HepG2 (cell line): ENCODE measurements around the gene HEY2. TPM values are rescaled to one million over a fixed set of nuclear protein-coding genes. Genes with fewer than 3 reads are reported as not detected.
"Not testable (repeated sequence)": the region's sequence is repeated elsewhere in the genome, so short reads cannot be mapped to it uniquely, and the experiment has no call there.

ENCODE experiments used
- ATAC-seq: fragments of 200-7000 bp; cut with Tn5 transposase; 3 replicates; pipeline ENCODE4 v1.9.1; 2020; ENCODE audit warnings: mild to moderate bottlenecking, moderate library complexity
- BruUV-seq: library from RNA; stranded (reverse); fragments of 400-500 nt; replicated peaks from 2 replicates; lab custom pipeline; 2021; lab: Mats Ljungman, UMichigan
- CTCF ChIA-PET: fragments of 300-600 bp; formaldehyde crosslinking; extraction: SDS; loops from one replicate; lab custom pipeline; 2021; ENCODE audit warnings: low total read pairs, inconsistent platforms, low intra/inter-chr PET ratio; lab: Yijun Ruan, JAX
- POLR2A ChIA-PET: fragments of 350-600 bp; sonication (Branson Sonifier 250); formaldehyde crosslinking; loops from one replicate; lab custom pipeline; 2020; ENCODE audit warnings: antibody characterized with exemption, inconsistent platforms; lab: Yijun Ruan, JAX
- DNase-seq: peaks from one replicate; pipeline ENCODE4 v3.0.0-alpha.2; 2015; ENCODE audit warnings: low spot score
- FAIRE-seq: peaks from 3 replicates; lab custom pipeline; 2011; peaks lifted over from hg19 to GRCh38; lab: Jason Lieb, UNC
- H2AFZ ChIP-seq: one replicate; pipeline ENCODE4 v1.6.1; 2011; ENCODE audit warnings: low read length, inconsistent platforms
- H3K27ac ChIP-seq: fragments of 300-600 bp; 3 replicates; pipeline ENCODE4 v1.8.0; 2011; ENCODE audit warnings: mixed run types, mild to moderate bottlenecking, mixed read lengths, low read length, inconsistent platforms; ENCODE audit not compliant: insufficient read depth; ENCODE audit errors: extremely low read length
- H3K27me3 ChIP-seq, 2 experiments: fragments of 200-600 bp in 1 of 2; 2 replicates in 1 of 2; 3 replicates in 1 of 2; pipeline versions ENCODE4 v1.6.0 to v1.8.0; 2011; ENCODE audit warnings: low read length in 2 of 2, mild to moderate bottlenecking in 2 of 2, moderate library complexity in 2 of 2, inconsistent platforms in 1 of 2; ENCODE audit not compliant: insufficient read depth in 2 of 2, control insufficient read depth in 1 of 2
- H3K36me3 ChIP-seq, 2 experiments: fragments of 200-600 bp in 1 of 2; replicated peaks in 1 of 2; 2 replicates in 1 of 2; 3 replicates in 1 of 2; pipeline versions ENCODE4 v1.5.1 to v1.8.0; 2011; ENCODE audit warnings: low read length in 2 of 2, inconsistent platforms in 1 of 2; ENCODE audit not compliant: insufficient read depth in 2 of 2, control insufficient read depth in 1 of 2
- H3K4me1 ChIP-seq: 2 replicates; pipeline ENCODE4 v1.5.1; 2012; ENCODE audit warnings: low read length, inconsistent platforms; ENCODE audit not compliant: insufficient read depth
- H3K4me2 ChIP-seq: 2 replicates; pipeline ENCODE4 v1.6.0; 2011; ENCODE audit warnings: low read depth, low read length, inconsistent platforms
- H3K4me3 ChIP-seq, 3 experiments: fragments of 200-600 bp in 1 of 3; sonication (generic), shearing (Covaris generic) in 1 of 3; replicated peaks in 1 of 3; 2 replicates each; pipeline ENCODE4 v1.5.1; 2011 to 2016; ENCODE audit warnings: low read length in 3 of 3, inconsistent platforms in 2 of 3, low read depth in 2 of 3, mild to moderate bottlenecking in 2 of 3, control low read depth in 1 of 3, mixed read lengths in 1 of 3; ENCODE audit not compliant: insufficient read depth in 1 of 3
- H3K79me2 ChIP-seq: one replicate; pipeline ENCODE4 v1.6.1; 2011; ENCODE audit warnings: low read length, inconsistent platforms; ENCODE audit not compliant: insufficient read depth
- H3K9ac ChIP-seq: 2 replicates; pipeline ENCODE4 v1.6.0; 2011; ENCODE audit warnings: mild to moderate bottlenecking, low read depth, low read length, inconsistent platforms; ENCODE audit not compliant: insufficient read depth
- H3K9me3 ChIP-seq: 2 replicates; pipeline ENCODE4 v1.5.1; 2012; ENCODE audit warnings: mild to moderate bottlenecking, low read length
- H4K20me1 ChIP-seq: 2 replicates; pipeline ENCODE4 v1.6.0; 2011; ENCODE audit warnings: inconsistent platforms, mild to moderate bottlenecking, low read length, moderate library complexity; ENCODE audit not compliant: insufficient read depth
- ETV6 ChIP-seq: sonication (generic); formaldehyde crosslinking; conservative IDR thresholded peaks from 2 replicates; pipeline ENCODE4 v1.4.0; 2020; ENCODE audit warnings: missing genetic modification reagents
- GFI1 ChIP-seq: sonication (generic); formaldehyde crosslinking; IDR thresholded peaks from 2 replicates; pipeline ENCODE4 v1.5.0; 2020; ENCODE audit warnings: missing genetic modification reagents, mild to moderate bottlenecking, borderline replicate concordance
- GZF1 ChIP-seq: sonication (generic); formaldehyde crosslinking; IDR thresholded peaks from 2 replicates; pipeline ENCODE4 v1.5.1; 2020; ENCODE audit warnings: mild to moderate bottlenecking, missing genetic modification reagents
- KDM4B ChIP-seq: sonication (generic); formaldehyde crosslinking; IDR thresholded peaks from 2 replicates; pipeline ENCODE4 v1.4.0; 2020; ENCODE audit warnings: missing genetic modification reagents
- PRDM10 ChIP-seq: sonication (generic); formaldehyde crosslinking; IDR thresholded peaks from 2 replicates; pipeline ENCODE4 v1.4.0; 2020; ENCODE audit warnings: low read depth, missing genetic modification reagents
- ZBTB34 ChIP-seq: sonication (generic); formaldehyde crosslinking; IDR thresholded peaks from 2 replicates; pipeline ENCODE4 v1.8.0; 2022; ENCODE audit warnings: mild to moderate bottlenecking, missing genetic modification reagents
- ZBTB7A ChIP-seq: sonication (generic); formaldehyde crosslinking; IDR thresholded peaks from 2 replicates; pipeline ENCODE4 v1.8.0; 2022; ENCODE audit warnings: mild to moderate bottlenecking, missing genetic modification reagents
- WGBS: methylation state at CpG from one replicate; pipeline ENCODE4 v1.1.6; 2017; ENCODE audit warnings: low lambda C conversion rate; 5-methylcytosine and 5-hydroxymethylcytosine counted together
- in situ Hi-C: cut with HindIII; loops from 2 replicates; pipeline ENCODE4 v1.10.0; 2017; ENCODE audit warnings: low pct_unique_long_range_greater_than_20kb; ENCODE audit not compliant: extremely low pct_ligation_motif_present
- intact Hi-C: fragments of 100-400 bp; cut with micrococcal nuclease; formaldehyde crosslinking; loops from one replicate; pipeline ENCODE4 v1.10.0; 2022; ENCODE audit not compliant: unreplicated experiment
- polyA plus RNA-seq, 8 experiments: library from polyadenylated mRNA; depleted of rRNA in 3 of 8; stranded (reverse) in 7 of 8; unstranded in 1 of 8; fragments of >200 nt; fragmentation: Illumina TruSeq in 4 of 8; extraction: Trizol in 4 of 8; gene quantifications; 2 replicates each; pipeline versions ENCODE4 v1.2.1 to v1.2.3, GENCODE V29; 2011 to 2016; ENCODE audit warnings: low read depth in 4 of 8, missing spikeins in 1 of 8, mixed read lengths in 1 of 8; ENCODE audit not compliant: insufficient read depth in 1 of 8
- total RNA-seq, 5 experiments: library from RNA; depleted of rRNA; stranded (reverse); fragments of >200 nt; fragmentation: Illumina TruSeq; extraction: Trizol; gene quantifications; 2 replicates each; pipeline ENCODE4 v1.2.3, GENCODE V29; 2016; ENCODE audit warnings: low read depth in 1 of 5
- TF ChIP-seq, protein P1 (sequence below): sonication (generic); formaldehyde crosslinking; IDR thresholded peaks from 2 replicates; pipeline ENCODE4 v1.4.0; 2020; ENCODE audit warnings: missing genetic modification reagents; ENCODE audit errors: not compliant biosample characterization
- TF ChIP-seq, protein P2 (sequence below): sonication (generic); formaldehyde crosslinking; IDR thresholded peaks from 2 replicates; pipeline ENCODE4 v1.4.0; 2020; ENCODE audit warnings: mild to moderate bottlenecking, missing genetic modification reagents

The HEY2 gene
- total and polyA plus RNA-seq, 2 of the 13 experiments (the other 11 are each of a cell fraction or from before 2014, with no cell fraction given): 0.04 TPM

DNA sequence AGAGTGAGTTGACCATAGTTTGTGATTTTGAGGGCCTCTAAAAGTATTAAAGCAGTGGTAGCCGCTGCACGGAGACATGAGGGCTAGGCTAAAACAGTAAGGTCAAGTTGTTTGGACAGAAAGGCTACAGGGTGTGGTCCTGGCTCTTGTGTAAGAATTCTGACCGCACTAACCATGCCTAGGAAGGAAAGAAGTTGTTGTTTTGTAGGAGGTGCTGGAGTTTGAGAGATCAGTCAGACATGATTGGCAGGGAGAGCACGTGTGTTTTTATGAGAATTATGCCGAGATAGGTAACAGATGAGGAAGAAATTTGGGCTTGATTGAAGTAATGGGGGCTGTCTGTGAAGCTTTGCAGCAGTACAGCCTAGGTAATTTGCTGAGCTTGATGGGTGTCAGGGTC is 45.5 kb upstream of the HEY2 start:
- POLR2A ChIA-PET, H3K4me1 ChIP-seq, H3K36me3 ChIP-seq, H3K9me3 ChIP-seq, BruUV-seq, H3K79me2 ChIP-seq, intact Hi-C loops, H3K4me3 ChIP-seq, H3K9ac ChIP-seq, H3K27ac ChIP-seq, CTCF ChIA-PET, in situ Hi-C loops, DNase-seq, ATAC-seq, FAIRE-seq, H3K4me2 ChIP-seq, H4K20me1 ChIP-seq, H2AFZ ChIP-seq: not testable (repeated sequence)
- H3K27me3 ChIP-seq: peaks cover 0 to 16% of the 10 kb centered on the region in 2 experiments; a peak in 2 of 5 replicates
- 23% methylated on average over 3 of the region's 5 CpGs for WGBS

DNA sequence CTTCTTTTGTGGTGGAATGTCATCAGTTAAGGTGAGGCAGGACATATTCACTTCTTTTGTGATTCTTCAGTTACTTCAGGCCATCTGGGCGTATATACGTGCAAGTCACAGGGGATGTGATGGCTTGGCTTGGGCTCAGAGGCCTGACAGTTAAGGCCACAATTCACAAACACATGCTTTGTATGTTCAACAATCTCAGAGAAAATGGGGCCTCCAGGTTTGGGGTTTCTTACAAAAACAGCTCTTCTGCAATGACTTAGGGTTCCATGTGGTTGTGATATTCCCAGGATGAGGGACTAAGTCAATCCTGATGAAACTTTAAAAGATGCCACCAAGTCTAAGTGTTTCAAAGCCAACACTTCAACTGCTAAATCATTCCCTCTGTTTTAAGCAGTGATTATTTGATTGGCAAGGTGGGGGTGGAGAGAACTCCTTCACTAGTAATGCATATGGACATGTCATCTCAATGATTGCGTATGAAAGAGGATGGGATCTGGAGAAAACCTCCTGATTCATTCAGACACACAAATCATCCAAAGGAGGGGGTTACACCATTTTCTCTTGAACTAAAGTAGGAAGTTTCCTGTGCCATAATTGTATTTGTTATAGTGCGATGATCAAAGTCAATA is 41.7 kb upstream of the HEY2 start:
- Histone ChIP-seq H3K27ac (no peak overlapping the region), H3K9ac (no peak overlapping the region), H4K20me1 (no peaks in the 10 kb centered on the region), H3K79me2 (no peaks in the 10 kb centered on the region), H3K36me3 (no peaks in the 10 kb centered on the region), H3K4me1 (no peaks in the 10 kb centered on the region), H3K9me3 (no peaks in the 10 kb centered on the region), H2AFZ (no peak overlapping the region), H3K4me2 (no peak overlapping the region), H3K27me3 (peaks cover 0 to 8% of the 10 kb centered on the region in 2 experiments; a peak in 2 of 5 replicates), H3K4me3 (no peak overlapping the region)
- ATAC-seq (no peak), FAIRE-seq (no peak), DNase-seq (no peak)
- CTCF ChIA-PET: no interaction called here
- POLR2A ChIA-PET: no interaction called here
- in situ Hi-C loops (no loop called here), intact Hi-C loops (no loop called here)
- 63% methylated on average over 4 of the region's 4 CpGs for WGBS
- no TSS peak for BruUV-seq
- TF ChIP-seq GFI1 (CRISPR knock-in tag): no peak
- no peak for TF ChIP-seq GZF1 (CRISPR knock-in tag)
- TF ChIP-seq, protein P1, sequence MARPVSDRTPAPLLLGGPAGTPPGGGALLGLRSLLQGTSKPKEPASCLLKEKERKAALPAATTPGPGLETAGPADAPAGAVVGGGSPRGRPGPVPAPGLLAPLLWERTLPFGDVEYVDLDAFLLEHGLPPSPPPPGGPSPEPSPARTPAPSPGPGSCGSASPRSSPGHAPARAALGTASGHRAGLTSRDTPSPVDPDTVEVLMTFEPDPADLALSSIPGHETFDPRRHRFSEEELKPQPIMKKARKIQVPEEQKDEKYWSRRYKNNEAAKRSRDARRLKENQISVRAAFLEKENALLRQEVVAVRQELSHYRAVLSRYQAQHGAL: no peak
- TF ChIP-seq ZBTB34 (CRISPR knock-in tag): no peak
- no peak for TF ChIP-seq PRDM10 (CRISPR knock-in tag)
- TF ChIP-seq, protein P2, sequence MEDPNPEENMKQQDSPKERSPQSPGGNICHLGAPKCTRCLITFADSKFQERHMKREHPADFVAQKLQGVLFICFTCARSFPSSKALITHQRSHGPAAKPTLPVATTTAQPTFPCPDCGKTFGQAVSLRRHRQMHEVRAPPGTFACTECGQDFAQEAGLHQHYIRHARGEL: no peak
- no peak for TF ChIP-seq KDM4B (CRISPR knock-in tag)
- TF ChIP-seq ZBTB7A (CRISPR knock-in tag): no peak
- no peak for TF ChIP-seq ETV6 (CRISPR knock-in tag)
